GM12891 (cell line): ENCODE data around the gene PTPN7.

ENCODE experiments used
- POLR2A ChIP-seq: IDR thresholded peaks from 2 replicates; pipeline ENCODE4 v1.6.1; 2011; ENCODE audit warnings: low read depth, low read length, control low read depth
- POLR2AphosphoS5 ChIP-seq: IDR thresholded peaks from 2 replicates; pipeline ENCODE4 v1.6.1; 2011; ENCODE audit warnings: low read depth, low read length, control low read depth
- TAF1 ChIP-seq: IDR thresholded peaks from 2 replicates; pipeline ENCODE4 v1.6.1; 2011; ENCODE audit warnings: low read depth, low read length, control low read depth

GRCh38 chr1:202127836-202128622 is 32.4 kb downstream of the PTPN7 start:
- TF ChIP-seq POLR2A: no peak
- no peak for TF ChIP-seq POLR2AphosphoS5
- no peak for TF ChIP-seq TAF1
